ENCODE results near the gene RIN3. TPM values are rescaled to one million over a fixed set of nuclear protein-coding genes. Genes with fewer than 3 reads are reported as not detected.

Gene RIN3
- polyA plus RNA-seq, 3 donors: 42.8 to 144 (median 54.6) TPM

DNA sequence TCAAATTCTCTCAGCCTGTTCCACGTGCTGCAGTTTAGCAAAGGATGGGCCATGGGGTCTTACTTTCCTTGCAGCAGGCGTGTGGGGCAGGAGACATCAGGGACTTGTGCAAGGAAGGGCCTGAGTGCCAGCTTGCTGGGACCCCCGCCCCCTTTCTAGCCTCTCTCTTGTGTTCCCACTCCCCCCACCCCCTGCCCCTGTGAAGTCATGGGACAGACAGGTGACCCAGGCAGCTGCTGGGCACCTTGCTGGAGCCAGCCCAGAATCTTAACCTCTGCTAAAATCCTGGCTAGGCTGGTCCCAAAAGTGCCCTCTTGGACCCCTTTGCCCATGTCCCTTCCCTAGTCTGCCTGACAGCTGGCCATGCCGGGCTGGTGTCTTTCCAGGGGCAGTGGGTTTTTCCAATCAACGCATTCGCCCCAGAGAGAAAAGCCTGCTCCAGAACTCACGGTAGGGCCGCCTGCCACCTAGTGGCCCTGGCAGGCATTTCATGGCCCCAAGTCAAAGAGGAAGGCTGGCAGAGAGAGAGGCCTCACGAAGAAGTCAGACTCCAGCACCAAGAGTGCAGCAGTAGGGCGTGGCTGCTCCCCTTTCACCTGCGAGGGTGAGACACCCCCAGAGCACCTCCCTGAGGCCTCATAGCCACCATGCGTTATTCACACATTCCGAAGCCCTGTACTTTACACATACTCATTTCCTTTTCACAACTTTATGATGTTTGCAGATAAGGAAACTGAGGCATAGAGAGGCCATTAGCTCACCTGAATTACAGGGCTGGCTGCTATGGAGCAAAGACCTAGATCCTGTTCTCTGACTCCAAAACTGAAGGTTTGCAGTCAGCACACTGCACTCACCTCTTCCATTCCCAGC is 167.4 kb downstream of the RIN3 start:
- Histone ChIP-seq H3K9me3 (replicated peaks in 1 of 2; ENCODE audit: control insufficient read depth in 1 of 2, insufficient read depth in 1 of 2, low read length in 2 of 2) (peaks cover 0 to 4% of the 10 kb centered on the region in 2 donors), H3K4me1 (ENCODE audit: control insufficient read depth in 1 of 2, insufficient read depth in 2 of 2, low read length in 2 of 2) (peaks cover 26 to 31% of the 10 kb centered on the region in 2 donors), H2AFZ (ENCODE audit: insufficient read depth, low read depth, low read length, poor library complexity, severe bottlenecking) (no peak overlapping the region), H3K27ac (ENCODE audit: low read depth in 1 of 2, low read length in 2 of 2) (peak overlapping the region; percentile 6 to 58), H3K79me2 (ENCODE audit: insufficient read depth, low read length) (peaks cover 88% of the 10 kb centered on the region), H3K4me2 (replicated peaks; ENCODE audit: extremely low read depth, low read length, poor library complexity, severe bottlenecking) (no peak overlapping the region), H4K20me1 (ENCODE audit: insufficient read depth, low read length) (peaks cover 100% of the 10 kb centered on the region), H3K27me3 (ENCODE audit: control insufficient read depth in 2 of 2, insufficient read depth in 2 of 2, low read length in 2 of 2) (no peaks in the 10 kb centered on the region), H3K4me3 (replicated peaks in 1 of 3; ENCODE audit: low read depth in 2 of 3, low read length in 3 of 3) (no peak overlapping the region), H3K36me3 (replicated peaks in 1 of 2; ENCODE audit: control insufficient read depth in 1 of 2, insufficient read depth in 2 of 2, low read length in 2 of 2) (peaks cover 90 to 100% of the 10 kb centered on the region in 2 donors), H3K9ac (ENCODE audit: insufficient read depth, low read length, poor library complexity, severe bottlenecking) (peak overlapping the region; percentile 19)
- peaks cover 0 to 4% (median 2%) of the 10 kb centered on the region in 3 donors for H3K27me3 Mint-ChIP-seq (ENCODE audit: low read depth in 3 of 3)
- no peak overlapping the region for H3K4me3 Mint-ChIP-seq
- intact Hi-C loops (cut with micrococcal nuclease): loop anchor here in 1 of 2 donors (10.0 kb wide), 1 partner anchor 546 kb away; no protein-coding TSS in a partner anchor
- H3K36me3 Mint-ChIP-seq: peaks cover 85 to 98% of the 10 kb centered on the region in 2 donors
- H3K9me3 Mint-ChIP-seq: peaks cover 6 to 14% (median 10%) of the 10 kb centered on the region in 7 donors
- WGBS (ENCODE audit: insufficient coverage): 24% methylated on average over 9 of the region's 13 CpGs
- H3K27ac Mint-ChIP-seq: peak overlapping the region; percentile 50 to 87 (median 69)
- peaks cover 22% of the 10 kb centered on the region for H3K4me1 Mint-ChIP-seq
- DNase-seq: peak; percentile 73 to 81 (median 75)
- TF ChIP-seq, protein P1, sequence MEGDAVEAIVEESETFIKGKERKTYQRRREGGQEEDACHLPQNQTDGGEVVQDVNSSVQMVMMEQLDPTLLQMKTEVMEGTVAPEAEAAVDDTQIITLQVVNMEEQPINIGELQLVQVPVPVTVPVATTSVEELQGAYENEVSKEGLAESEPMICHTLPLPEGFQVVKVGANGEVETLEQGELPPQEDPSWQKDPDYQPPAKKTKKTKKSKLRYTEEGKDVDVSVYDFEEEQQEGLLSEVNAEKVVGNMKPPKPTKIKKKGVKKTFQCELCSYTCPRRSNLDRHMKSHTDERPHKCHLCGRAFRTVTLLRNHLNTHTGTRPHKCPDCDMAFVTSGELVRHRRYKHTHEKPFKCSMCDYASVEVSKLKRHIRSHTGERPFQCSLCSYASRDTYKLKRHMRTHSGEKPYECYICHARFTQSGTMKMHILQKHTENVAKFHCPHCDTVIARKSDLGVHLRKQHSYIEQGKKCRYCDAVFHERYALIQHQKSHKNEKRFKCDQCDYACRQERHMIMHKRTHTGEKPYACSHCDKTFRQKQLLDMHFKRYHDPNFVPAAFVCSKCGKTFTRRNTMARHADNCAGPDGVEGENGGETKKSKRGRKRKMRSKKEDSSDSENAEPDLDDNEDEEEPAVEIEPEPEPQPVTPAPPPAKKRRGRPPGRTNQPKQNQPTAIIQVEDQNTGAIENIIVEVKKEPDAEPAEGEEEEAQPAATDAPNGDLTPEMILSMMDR (IDR thresholded peaks at IDR 0.05): peak; percentile 97

DNA sequence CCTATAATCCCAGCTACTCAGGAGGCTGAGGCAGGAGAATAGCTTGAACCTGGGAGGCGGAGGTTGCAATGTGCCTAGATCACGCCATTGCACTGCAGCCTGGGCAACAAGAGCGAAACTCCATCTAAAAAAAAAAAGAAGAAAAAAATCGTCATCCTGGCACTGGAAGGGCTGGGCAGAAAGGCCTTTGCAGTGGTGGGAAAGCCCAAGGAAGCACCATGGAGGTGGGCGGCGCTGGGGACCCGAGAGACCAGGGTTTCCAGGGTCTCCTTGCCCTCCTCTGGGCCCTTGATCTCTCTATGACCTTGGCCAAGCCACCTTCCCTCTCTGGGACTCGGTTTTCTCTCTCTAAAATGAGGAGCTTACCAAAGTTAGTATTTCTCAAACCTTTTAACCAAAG is 169.5 kb downstream of the RIN3 start:
- Histone ChIP-seq H3K36me3 (replicated peaks in 1 of 2; ENCODE audit: control insufficient read depth in 1 of 2, insufficient read depth in 2 of 2, low read length in 2 of 2) (peaks cover 87 to 100% of the 10 kb centered on the region in 2 donors), H3K4me1 (ENCODE audit: control insufficient read depth in 1 of 2, insufficient read depth in 2 of 2, low read length in 2 of 2) (peaks cover 10 to 11% of the 10 kb centered on the region in 2 donors), H3K27me3 (ENCODE audit: control insufficient read depth in 2 of 2, insufficient read depth in 2 of 2, low read length in 2 of 2) (no peaks in the 10 kb centered on the region), H2AFZ (ENCODE audit: insufficient read depth, low read depth, low read length, poor library complexity, severe bottlenecking) (no peak overlapping the region), H3K9me3 (replicated peaks in 1 of 2; ENCODE audit: control insufficient read depth in 1 of 2, insufficient read depth in 1 of 2, low read length in 2 of 2) (peaks cover 0 to 4% of the 10 kb centered on the region in 2 donors), H4K20me1 (ENCODE audit: insufficient read depth, low read length) (peaks cover 100% of the 10 kb centered on the region), H3K79me2 (ENCODE audit: insufficient read depth, low read length) (peaks cover 75% of the 10 kb centered on the region), H3K4me3 (replicated peaks in 1 of 3; ENCODE audit: low read depth in 2 of 3, low read length in 3 of 3) (no peak overlapping the region), H3K27ac (ENCODE audit: low read depth in 1 of 2, low read length in 2 of 2) (no peak overlapping the region), H3K9ac (ENCODE audit: insufficient read depth, low read length, poor library complexity, severe bottlenecking) (no peak overlapping the region), H3K4me2 (replicated peaks; ENCODE audit: extremely low read depth, low read length, poor library complexity, severe bottlenecking) (no peak overlapping the region)
- peaks cover 76 to 92% of the 10 kb centered on the region in 2 donors for H3K36me3 Mint-ChIP-seq
- TF ChIP-seq, protein P1 (IDR thresholded peaks at IDR 0.05): no peak
- H3K9me3 Mint-ChIP-seq: peaks cover 6 to 14% (median 9%) of the 10 kb centered on the region in 7 donors
- peaks cover 0 to 4% (median 0%) of the 10 kb centered on the region in 3 donors for H3K27me3 Mint-ChIP-seq (ENCODE audit: low read depth in 3 of 3)
- H3K4me3 Mint-ChIP-seq: no peak overlapping the region
- whole genome bisulfite sequencing (ENCODE audit: insufficient coverage): 84% methylated on average over 6 of the region's 8 CpGs
- intact Hi-C loops (cut with micrococcal nuclease): loop anchor here in 1 of 2 donors (10.0 kb wide), 1 partner anchor 548 kb away; no protein-coding TSS in a partner anchor
- DNase-seq: no peak
- H3K4me1 Mint-ChIP-seq: peaks cover 6% of the 10 kb centered on the region
- peak overlapping the region in 2 of 7 donors; percentile 26 to 33 for H3K27ac Mint-ChIP-seq
